Left renal cortex interstitium (tissue), 4 donors: ENCODE results near the gene LORICRIN. TPM values are rescaled to one million over a fixed set of nuclear protein-coding genes. Genes with fewer than 3 reads are reported as not detected.

Experiments
- DNase-seq, 4 donors: peaks; one replicate each; pipeline ENCODE4 v3.0.0-alpha.2; 2013; ENCODE audit warnings: low read depth in 4 of 4, low spot score in 2 of 4, missing footprints in 1 of 4
- polyA plus RNA-seq, 4 donors: library from polyadenylated mRNA; unstranded; fragments of 120-200 nt; gene quantifications; one replicate each; pipeline ENCODE4 v1.2.1, GENCODE V29; 2013; ENCODE audit not compliant: insufficient read length in 4 of 4

LORICRIN gene
- polyA plus RNA-seq, 4 donors: not detected

GRCh38 chr1:153293851-153294250, 34.4 kb downstream of the LORICRIN start:
- DNase-seq: no peak

GRCh38 chr1:153302308-153302707, 42.8 kb downstream of the LORICRIN start:
- DNase-seq: no peak

- no peak for DNase-seq
Observed at GRCh38 chr1:153305682-153306081, 46.2 kb downstream of the LORICRIN start.

- no peak for DNase-seq
Observed at GRCh38 chr1:153306303-153307220, 47.1 kb downstream of the LORICRIN start.

GRCh38 chr1:153307221-153307600, 47.7 kb downstream of the LORICRIN start:
- DNase-seq: no peak

GRCh38 chr1:153308540-153308939, 49.1 kb downstream of the LORICRIN start:
- no peak for DNase-seq

GRCh38 chr1:153309441-153309840, 50.0 kb downstream of the LORICRIN start:
- no peak for DNase-seq

- no peak for DNase-seq
Observed at GRCh38 chr1:153310526-153310925, 51.0 kb downstream of the LORICRIN start.

Other genes starting within 250 kb of the LORICRIN start
- gene SPRR1B, start 228.5 kb upstream of the LORICRIN start, polyA plus RNA-seq: not detected
- gene SPRR2D, start 218.6 kb upstream of the LORICRIN start, polyA plus RNA-seq: not detected
- gene SPRR2A, start 202.2 kb upstream of the LORICRIN start, polyA plus RNA-seq: under 1 TPM in 1 of 4 donors, not detected in 3; 0.14 TPM
- not detected for gene SPRR2B, start 188.1 kb upstream of the LORICRIN start, polyA plus RNA-seq
- not detected for gene SPRR2E, start 165.2 kb upstream of the LORICRIN start, polyA plus RNA-seq
- not detected for gene SPRR2F, start 146.2 kb upstream of the LORICRIN start, polyA plus RNA-seq
- gene SPRR2G, start 108.8 kb upstream of the LORICRIN start, polyA plus RNA-seq: not detected
- not detected for gene LELP1, start 56.3 kb upstream of the LORICRIN start, polyA plus RNA-seq
- gene PRR9, start 42.1 kb upstream of the LORICRIN start, polyA plus RNA-seq: not detected
- gene PGLYRP3, start 53.3 kb downstream of the LORICRIN start, polyA plus RNA-seq: not detected
- not detected for gene PGLYRP4, start 89.2 kb downstream of the LORICRIN start, polyA plus RNA-seq
- 10 to 100 TPM in 3 of 4 donors, 1 to 10 TPM in 1; 7.7 to 25.8 (median 17.0) TPM for gene S100A9, start 98.2 kb downstream of the LORICRIN start, polyA plus RNA-seq
- gene S100A12, start 115.9 kb downstream of the LORICRIN start, polyA plus RNA-seq: 1 to 10 TPM in 3 of 4 donors, under 1 TPM in 1; 0.35 to 3.9 (median 2.1) TPM
- gene S100A8, start 131.4 kb downstream of the LORICRIN start, polyA plus RNA-seq: 10 to 100 TPM in 3 of 4 donors, 1 to 10 TPM in 1; 4.4 to 15.1 (median 12.9) TPM
- not detected for gene S100A7A, start 156.8 kb downstream of the LORICRIN start, polyA plus RNA-seq
- gene S100A7, start 201.0 kb downstream of the LORICRIN start, polyA plus RNA-seq: under 1 TPM in 3 of 4 donors, not detected in 1; 0.32 to 0.87 (median 0.55) TPM